GM23338 (cell line): ENCODE results near the gene ANKFY1. TPM values are rescaled to one million over a fixed set of nuclear protein-coding genes. Genes with fewer than 3 reads are reported as not detected.
"Not testable (repeated sequence)": the region's sequence is repeated elsewhere in the genome, so short reads cannot be mapped to it uniquely, and the experiment has no call there.

Experiments
- ATAC-seq: fragments of 200-7000 bp; cut with Tn5 transposase; 3 replicates; pipeline ENCODE4 v1.9.1; 2020
- DNase-seq: peaks from one replicate; pipeline ENCODE4 v3.0.0-alpha.2; 2015; ENCODE audit warnings: low spot score
- H2AFZ ChIP-seq: fragments of 200-600 bp; sonication (generic); 2 replicates; pipeline ENCODE4 v1.8.0; 2016; ENCODE audit warnings: antibody characterized with exemption, mild to moderate bottlenecking, moderate library complexity
- H3F3A ChIP-seq: fragments of 200-600 bp; sonication (generic); replicated peaks from 2 replicates; pipeline ENCODE4 v1.8.0; 2017; ENCODE audit warnings: antibody characterized with exemption, mixed run types, low read depth
- H3K27ac ChIP-seq: fragments of 200-600 bp; sonication (generic); 2 replicates; pipeline ENCODE4 v1.6.1; 2016; ENCODE audit warnings: low read depth
- H3K27me3 ChIP-seq: fragments of 200-600 bp; sonication (generic); 2 replicates; pipeline ENCODE4 v1.8.0; 2016; ENCODE audit warnings: mild to moderate bottlenecking, mixed run types, moderate library complexity; ENCODE audit not compliant: insufficient read depth
- H3K36me3 ChIP-seq: fragments of 200-600 bp; sonication (generic); 2 replicates; pipeline ENCODE4 v1.8.0; 2016; ENCODE audit warnings: mild to moderate bottlenecking; ENCODE audit not compliant: insufficient read depth
- H3K4me1 ChIP-seq: fragments of 200-600 bp; sonication (generic); 2 replicates; pipeline ENCODE4 v1.8.0; 2016; ENCODE audit warnings: mild to moderate bottlenecking, moderate library complexity; ENCODE audit not compliant: insufficient read depth
- H3K4me2 ChIP-seq: fragments of 200-600 bp; sonication (generic); 2 replicates; pipeline ENCODE4 v1.7.1; 2017; ENCODE audit warnings: mixed run types
- H3K4me3 ChIP-seq: fragments of 200-600 bp; sonication (generic); 2 replicates; pipeline ENCODE4 v1.6.1; 2016; ENCODE audit warnings: mixed run types
- H3K79me2 ChIP-seq: fragments of 200-600 bp; sonication (generic); replicated peaks from 2 replicates; pipeline ENCODE4 v1.8.0; 2017; ENCODE audit warnings: mild to moderate bottlenecking; ENCODE audit not compliant: insufficient read depth
- H3K9me2 ChIP-seq: fragments of 200-600 bp; sonication (generic); 2 replicates; pipeline ENCODE4 v1.8.0; 2017; ENCODE audit not compliant: insufficient read depth
- H4K20me1 ChIP-seq: fragments of 200-600 bp; sonication (generic); replicated peaks from 2 replicates; pipeline ENCODE4 v1.8.0; 2017; ENCODE audit warnings: mild to moderate bottlenecking; ENCODE audit not compliant: insufficient read depth
- H3K27ac Mint-ChIP-seq: 2 replicates; pipeline ENCODE4 v1.8.0; 2020; ENCODE audit warnings: inconsistent platforms, mild to moderate bottlenecking, moderate library complexity, mixed read lengths
- H3K27me3 Mint-ChIP-seq: 3 replicates; pipeline ENCODE4 v1.8.0; 2022; ENCODE audit warnings: low read depth, mild to moderate bottlenecking, moderate library complexity, mixed read lengths, inconsistent platforms; ENCODE audit not compliant: insufficient read depth, poor library complexity
- H3K36me3 Mint-ChIP-seq: 3 replicates; pipeline ENCODE4 v1.8.0; 2021; ENCODE audit warnings: low read depth, mild to moderate bottlenecking, inconsistent platforms, moderate library complexity, mixed read lengths
- H3K4me1 Mint-ChIP-seq: 3 replicates; pipeline ENCODE4 v1.8.0; 2020; ENCODE audit warnings: mild to moderate bottlenecking, inconsistent platforms, mixed read lengths
- H3K4me3 Mint-ChIP-seq: 3 replicates; pipeline ENCODE4 v1.8.0; 2021; ENCODE audit warnings: moderate library complexity, mild to moderate bottlenecking, inconsistent platforms, mixed read lengths
- H3K9me3 Mint-ChIP-seq: 3 replicates; pipeline ENCODE4 v1.8.0; 2020; ENCODE audit warnings: moderate library complexity, mild to moderate bottlenecking, inconsistent platforms, mixed read lengths
- JUNB ChIP-seq: IDR thresholded peaks from one replicate; pipeline ENCODE4 v1.6.1; 2016; ENCODE audit warnings: antibody characterized with exemption; ENCODE audit not compliant: unreplicated experiment
- ZNF114 ChIP-seq: fragments of 250-450 bp; sonication (Bioruptor Pico); IDR thresholded peaks from 2 replicates; pipeline ENCODE4 v1.5.0; 2020; ENCODE audit warnings: mild to moderate bottlenecking, moderate library complexity
- ZNF462 ChIP-seq: fragments of 250-450 bp; sonication (Bioruptor Pico); IDR thresholded peaks from 2 replicates; pipeline ENCODE4 v1.5.0; 2020; ENCODE audit warnings: mild to moderate bottlenecking, moderate library complexity
- polyA plus RNA-seq: library from polyadenylated mRNA; unstranded; fragments of >200 nt; fragmentation: Nextera tagmentation; extraction: Ambion mirVana; gene quantifications from 2 replicates; pipeline ENCODE4 v1.2.1, GENCODE V29; 2016
- total RNA-seq: library from RNA; depleted of rRNA; stranded (reverse); fragments of >200 nt; shearing (Covaris generic); gene quantifications from 2 replicates; pipeline ENCODE4 v1.2.3, GENCODE V29; 2014

Gene ANKFY1
- total and polyA plus RNA-seq, 2 experiments from 2014 or later: 12.9 to 44.4 TPM

DNA sequence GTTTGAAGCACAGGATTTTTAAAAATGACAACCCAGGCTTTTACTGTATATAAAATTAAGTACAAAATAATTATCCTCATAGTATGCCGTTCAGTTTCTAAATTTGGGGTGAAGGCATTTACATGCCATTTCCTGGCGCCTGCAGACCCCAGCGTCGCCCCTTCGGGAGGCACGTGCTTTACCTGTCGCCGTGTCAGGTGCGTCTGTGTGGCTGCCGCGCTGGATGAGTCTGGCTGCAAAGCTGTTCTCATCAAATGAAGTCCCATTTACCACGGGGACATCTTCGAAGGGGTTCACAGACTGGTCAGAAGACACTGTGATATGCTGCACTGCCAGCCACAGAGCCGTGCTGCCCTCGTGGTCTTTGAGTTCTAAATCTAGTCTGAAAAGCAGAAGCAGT, 69.0 kb downstream of the ANKFY1 start:
- Mint-ChIP-seq H3K4me1 (no peaks in the 10 kb centered on the region; the same call in 2 of the 3 replicates), H3K36me3 (peaks cover 48% of the 10 kb centered on the region), H3K4me3 (no peak overlapping the region), H3K9me3 (no peaks in the 10 kb centered on the region), H3K27me3 (peaks cover 1% of the 10 kb centered on the region), H3K27ac (no peak overlapping the region)
- Histone ChIP-seq H3K27ac (no peak overlapping the region), H3K9me2 (no peaks in the 10 kb centered on the region), H2AFZ (no peak overlapping the region), H4K20me1 (no peaks in the 10 kb centered on the region; the same call in 1 of the 2 replicates), H3F3A (no peaks in the 10 kb centered on the region), H3K4me2 (no peak overlapping the region), H3K4me1 (no peaks in the 10 kb centered on the region), H3K36me3 (peaks cover 12% of the 10 kb centered on the region), H3K79me2 (no peaks in the 10 kb centered on the region), H3K4me3 (no peak overlapping the region), H3K27me3 (no peaks in the 10 kb centered on the region)
- ATAC-seq: no peak
- no peak for DNase-seq
- TF ChIP-seq ZNF462 (no peak), JUNB (no peak), ZNF114 (no peak)

DNA sequence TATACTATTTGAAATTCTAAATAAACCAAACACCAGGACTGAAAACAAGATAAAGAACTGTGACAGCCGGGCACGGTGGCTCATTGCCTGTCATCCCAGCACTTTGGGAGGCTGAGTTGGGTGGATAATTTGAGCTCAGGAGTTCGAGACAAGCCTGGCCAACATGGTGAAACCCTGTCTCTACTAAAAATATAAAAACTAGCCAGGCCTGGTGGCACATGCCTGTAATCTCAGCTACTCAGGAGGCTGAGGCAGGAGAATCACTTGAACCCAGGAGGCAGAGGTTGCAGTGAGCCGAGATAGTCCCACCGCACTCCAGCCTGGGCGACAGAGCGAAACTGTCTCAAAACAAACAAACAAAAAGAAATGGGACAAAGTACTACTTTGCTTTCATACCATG, 73.0 kb downstream of the ANKFY1 start:
- H3K4me1 ChIP-seq, H3K4me3 Mint-ChIP-seq, H3F3A ChIP-seq, ATAC-seq, H3K27ac Mint-ChIP-seq, H3K79me2 ChIP-seq, H3K36me3 ChIP-seq, H2AFZ ChIP-seq, H3K4me2 ChIP-seq, H3K27me3 ChIP-seq, H3K9me3 Mint-ChIP-seq, H3K9me2 ChIP-seq, H3K27me3 Mint-ChIP-seq, H3K4me3 ChIP-seq, H4K20me1 ChIP-seq, DNase-seq, H3K4me1 Mint-ChIP-seq, H3K27ac ChIP-seq: not testable (repeated sequence)
- peaks cover 63% of the 10 kb centered on the region for H3K36me3 Mint-ChIP-seq
